ENCODE measurements around the gene LRCOL1.

The LRCOL1 gene

GRCh38 chr12:132610051-132610759, at the start of gene LRCOL1:
LRCOL1 (minus strand) TSS chr12:132610582; CDS start chr12:132606251, 4,331 bp downstream.
- no peak for DNase-seq (ENCODE audit: low read depth)

DNA sequence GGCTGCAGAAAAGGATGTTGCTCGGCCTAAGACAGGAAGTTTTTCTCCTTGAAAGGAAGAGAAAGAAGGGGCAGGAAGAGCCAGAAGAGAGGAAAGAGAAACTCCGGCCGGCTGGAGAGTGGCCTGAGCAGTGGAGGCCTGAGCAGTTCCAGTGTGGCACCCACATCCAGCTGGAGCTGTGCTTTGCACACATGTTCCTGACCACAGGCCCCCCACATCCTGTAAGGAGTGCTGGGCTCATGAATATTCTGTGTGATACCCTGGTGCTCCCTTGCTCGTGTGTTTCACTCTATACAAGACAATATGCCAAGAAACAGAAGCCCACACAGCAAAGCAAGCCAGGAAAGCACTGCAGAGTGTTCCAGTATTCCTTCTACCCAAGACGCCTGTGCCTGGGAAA, 49.7 kb upstream of the LRCOL1 start:
- no peak for DNase-seq (ENCODE audit: low read depth)

DNA sequence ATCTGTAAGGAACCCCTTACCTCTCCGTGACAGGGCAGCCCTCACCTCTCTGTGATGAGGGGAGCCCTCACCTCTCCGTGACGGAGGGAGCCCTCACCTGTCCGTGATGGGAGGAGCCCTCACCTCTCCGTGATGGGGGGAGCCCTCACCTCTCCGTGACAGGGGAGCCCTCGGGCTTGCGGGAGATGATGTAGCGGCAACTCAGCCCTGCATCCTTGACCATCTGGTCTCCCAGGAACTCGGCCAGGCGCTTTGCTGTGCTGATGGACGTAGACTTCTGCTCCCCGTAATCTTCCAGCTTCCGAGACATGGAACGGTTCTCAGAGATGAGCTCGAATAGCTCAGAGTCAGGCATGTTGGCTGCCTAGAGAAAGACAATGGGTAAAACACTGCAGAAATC, 48.8 kb upstream of the LRCOL1 start:
- no peak for DNase-seq (ENCODE audit: low read depth)

DNA sequence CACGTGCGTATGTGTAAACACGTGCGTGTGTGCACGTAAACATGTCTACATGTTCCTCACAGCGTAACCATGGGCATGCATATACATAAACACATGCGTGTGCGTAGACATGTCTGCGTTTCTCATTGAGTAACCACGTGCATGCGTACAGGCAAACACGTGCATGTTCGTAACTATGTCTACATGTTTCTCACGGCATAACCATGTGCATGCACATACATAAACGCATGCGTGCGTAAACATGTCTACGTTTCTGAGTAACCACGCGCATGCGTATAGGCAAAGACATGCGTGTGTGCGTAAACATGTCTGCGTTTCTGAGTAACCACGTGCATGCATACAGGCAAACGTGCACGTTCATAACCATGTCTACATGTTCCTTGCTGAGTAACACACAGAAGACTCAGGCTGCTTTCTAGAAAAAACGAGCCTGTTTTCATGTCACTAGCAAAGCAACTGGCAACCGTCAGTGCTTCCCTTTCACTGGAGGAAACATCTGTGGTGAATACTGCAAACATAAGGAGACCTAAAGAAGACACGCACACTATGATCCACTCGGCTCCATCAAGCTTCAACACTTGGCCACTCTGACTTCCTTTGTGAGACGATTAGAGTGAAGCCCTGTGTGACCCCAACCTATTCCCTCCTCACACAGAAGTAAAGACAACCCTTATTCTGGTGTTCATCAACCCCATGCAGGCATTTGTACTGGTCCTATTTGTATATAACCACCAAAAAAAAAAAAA, 47.9 kb upstream of the LRCOL1 start:
- DNase-seq (ENCODE audit: low read depth) = no peak

- no peak for DNase-seq (ENCODE audit: low read depth)
Observed at GRCh38 chr12:132657004-132657727, 46.8 kb upstream of the LRCOL1 start.

- no peak for DNase-seq (ENCODE audit: low read depth)
Observed at GRCh38 chr12:132653567-132654290, 43.3 kb upstream of the LRCOL1 start.

DNA sequence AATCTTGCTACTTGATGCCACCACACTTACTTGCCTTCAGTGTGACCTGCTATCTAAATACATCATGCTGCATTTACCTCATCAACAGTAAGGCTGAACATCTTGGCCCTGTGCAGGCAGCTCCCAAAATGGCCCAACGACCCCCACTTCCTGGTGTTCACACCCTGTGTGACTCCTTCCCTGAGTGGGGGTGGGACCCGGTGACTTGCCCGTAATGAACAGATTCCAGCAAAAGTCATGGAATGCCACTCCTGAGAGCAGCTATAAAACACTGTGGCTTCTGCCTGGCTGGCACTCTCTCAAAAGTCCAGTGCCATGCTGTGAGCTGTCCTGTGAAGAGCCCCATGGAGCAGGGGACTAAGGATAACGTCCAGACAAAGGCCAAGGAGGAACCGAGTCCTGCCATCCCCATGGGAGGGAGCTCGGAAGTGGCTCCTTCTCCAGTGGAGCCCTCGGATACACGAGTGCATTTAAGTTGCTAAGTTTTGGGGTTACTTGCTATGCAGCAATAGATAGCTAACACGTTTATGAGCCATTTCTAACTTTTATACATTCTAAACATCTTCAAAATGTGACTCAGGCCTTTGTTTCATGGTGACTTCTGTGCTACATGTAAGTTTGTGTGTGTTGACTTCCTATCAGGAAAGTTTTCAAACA, 41.2 kb upstream of the LRCOL1 start:
- DNase-seq (ENCODE audit: low read depth) = no peak

GRCh38 chr12:132649226-132649945, 39.0 kb upstream of the LRCOL1 start:
- no peak for DNase-seq (ENCODE audit: low read depth)

GRCh38 chr12:132648616-132649225, 38.3 kb upstream of the LRCOL1 start:
- DNase-seq (ENCODE audit: low read depth) = no peak

DNA sequence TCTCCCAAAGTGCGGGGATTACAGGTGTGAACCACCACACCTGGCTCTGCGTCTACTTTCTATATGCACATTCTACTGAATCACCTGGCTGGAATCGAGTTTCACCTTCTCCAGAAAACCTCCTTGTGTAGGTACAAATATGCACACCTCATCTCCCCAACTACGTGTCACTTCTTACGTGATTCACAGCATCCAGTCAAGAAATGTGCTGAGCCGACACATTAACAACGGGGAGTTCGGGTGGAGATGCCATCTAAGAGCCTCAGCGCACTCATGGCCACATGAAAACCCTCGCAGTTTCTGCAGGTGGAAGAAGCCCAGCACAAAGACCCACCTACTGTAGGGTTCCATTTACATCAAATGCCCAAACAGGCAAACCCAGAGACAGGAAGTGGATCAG, 37.5 kb upstream of the LRCOL1 start:
- no peak for DNase-seq (ENCODE audit: low read depth)

DNA sequence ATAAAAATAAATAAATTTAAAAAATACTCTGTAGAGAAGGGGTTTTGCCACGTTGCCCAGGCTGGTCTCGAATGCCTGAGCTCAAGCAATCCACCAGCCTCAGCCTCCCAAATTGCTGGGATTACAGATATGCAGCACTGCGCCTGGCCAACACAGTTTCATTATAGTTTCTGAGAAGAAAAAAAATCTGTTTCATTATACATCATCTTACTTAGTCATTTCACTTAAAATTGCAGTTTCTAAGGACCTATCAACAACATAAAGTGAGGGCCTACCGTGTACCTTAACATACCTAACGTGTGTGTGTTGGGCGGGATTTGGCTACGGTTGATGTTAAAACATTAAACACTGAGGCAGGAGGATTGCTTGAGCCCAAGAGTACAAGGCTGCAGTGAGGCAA, 36.5 kb upstream of the LRCOL1 start:
- DNase-seq (ENCODE audit: low read depth) = no peak

- no peak for DNase-seq (ENCODE audit: low read depth)
Observed at GRCh38 chr12:132642846-132643835, 32.8 kb upstream of the LRCOL1 start.

- DNase-seq (ENCODE audit: low read depth) = no peak
Observed at GRCh38 chr12:132641811-132642650, 31.6 kb upstream of the LRCOL1 start.

GRCh38 chr12:132640936-132641335, 30.6 kb upstream of the LRCOL1 start:
- no peak for DNase-seq (ENCODE audit: low read depth)

GRCh38 chr12:132639956-132640520, 29.7 kb upstream of the LRCOL1 start:
- DNase-seq (ENCODE audit: low read depth) = no peak

DNA sequence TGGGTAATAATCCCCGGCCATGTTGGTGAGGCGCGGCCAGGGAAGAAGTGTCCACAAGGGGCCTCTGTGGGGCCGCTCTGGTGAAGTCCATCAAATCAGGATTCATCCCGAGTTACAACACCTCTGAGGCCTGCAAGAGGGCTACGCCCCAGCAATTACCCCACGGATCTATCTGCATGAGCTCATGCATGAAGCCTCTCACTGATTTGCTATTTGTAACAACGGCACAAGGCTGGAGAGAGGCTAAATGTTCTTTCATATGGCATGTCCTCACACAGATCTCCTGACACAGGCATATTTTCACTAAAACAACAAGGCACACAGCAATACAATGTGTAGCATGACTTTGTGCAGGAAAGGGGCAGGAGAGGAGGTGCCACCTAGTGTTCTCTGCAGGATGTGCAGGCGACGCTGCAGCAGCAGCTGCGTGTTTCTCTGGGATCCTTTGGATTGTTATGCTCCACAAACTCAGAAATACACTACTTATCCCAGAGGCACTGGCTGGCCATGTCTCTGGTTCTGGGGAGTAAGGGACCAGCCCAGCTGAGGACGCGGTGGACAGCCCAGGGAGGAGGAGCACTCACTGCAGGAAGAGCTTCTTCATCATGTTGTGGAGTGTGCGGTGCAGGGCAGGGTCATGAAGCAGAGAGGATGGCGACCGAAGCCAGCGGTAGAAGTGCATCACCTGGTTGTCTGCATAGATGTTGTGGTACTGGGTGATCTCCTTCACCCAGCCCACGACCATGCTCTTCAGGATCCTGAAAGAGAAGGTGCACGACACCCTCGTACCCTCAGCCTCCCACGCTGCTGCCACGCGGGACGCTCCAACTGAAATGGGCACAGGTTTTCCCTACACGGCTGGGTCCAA, 28.4 kb upstream of the LRCOL1 start:
- no peak for DNase-seq (ENCODE audit: low read depth)

- DNase-seq (ENCODE audit: low read depth) = no peak
Observed at GRCh38 chr12:132637811-132638210, 27.4 kb upstream of the LRCOL1 start.

Measured in activated gamma-delta T cell treated with anti-CD3 and anti-CD28 coated beads, Interleukin-2, amount 50 U/mL, for 16 hours (primary cell).